HG03159 (cell line): ENCODE results near the gene MYL9.
"Not testable (repeated sequence)": the region's sequence is repeated elsewhere in the genome, so short reads cannot be mapped to it uniquely, and the experiment has no call there.

ENCODE experiments used
- ATAC-seq: cut with Tn5 transposase; IDR thresholded peaks from one replicate; pipeline ENCODE4 v1.9.1; 2021; ENCODE audit warnings: mild to moderate bottlenecking, moderate library complexity; ENCODE audit not compliant: unreplicated experiment

MYL9 gene

GRCh38 chr20:36548704-36549627, 7.6 kb downstream of the MYL9 start:
- no peak for ATAC-seq

GRCh38 chr20:36549628-36549941, 8.3 kb downstream of the MYL9 start:
- ATAC-seq = no peak

- no peak for ATAC-seq
Measured at GRCh38 chr20:36549942-36550789, 8.8 kb downstream of the MYL9 start.

- ATAC-seq = no peak
Measured at GRCh38 chr20:36550790-36551299, 9.5 kb downstream of the MYL9 start.

GRCh38 chr20:36555248-36555647, 13.9 kb downstream of the MYL9 start:
- ATAC-seq = no peak

GRCh38 chr20:36562724-36563123, 21.4 kb downstream of the MYL9 start:
- no peak for ATAC-seq

GRCh38 chr20:36563374-36563773, 22.1 kb downstream of the MYL9 start:
- ATAC-seq = no peak

- ATAC-seq = not testable (repeated sequence)
Measured at GRCh38 chr20:36564078-36564725, 22.9 kb downstream of the MYL9 start.

GRCh38 chr20:36564726-36565121, 23.4 kb downstream of the MYL9 start:
- ATAC-seq = not testable (repeated sequence)

- ATAC-seq = no peak
Measured at GRCh38 chr20:36565520-36565919, 24.2 kb downstream of the MYL9 start.

- no peak for ATAC-seq
Measured at GRCh38 chr20:36569847-36570429, 28.6 kb downstream of the MYL9 start.

GRCh38 chr20:36571564-36572504, 30.5 kb downstream of the MYL9 start:
- no peak for ATAC-seq

GRCh38 chr20:36572701-36573102, 31.4 kb downstream of the MYL9 start:
- ATAC-seq = peak; percentile 26

- ATAC-seq = peak; percentile 58
Measured at GRCh38 chr20:36573103-36573797, 31.9 kb downstream of the MYL9 start, which contains the start of gene TGIF2. Gene TGIF2 (plus strand): TSS chr20:36573597. CDS start chr20:36578775, 5,178 bp downstream.

GRCh38 chr20:36573798-36574365, 32.6 kb downstream of the MYL9 start:
- ATAC-seq = no peak

GRCh38 chr20:36574366-36575135, 33.2 kb downstream of the MYL9 start:
- no peak for ATAC-seq

GRCh38 chr20:36576081-36576445, 34.7 kb downstream of the MYL9 start:
- no peak for ATAC-seq
